SHP77 treated with DMSO at 0.1 percent for 48 hours (cell line): ENCODE results near the gene PAN3.

Source experiments
- DNase-seq: peaks from one replicate; lab custom pipeline; 2025; lab: John Stamatoyannopoulos, UW

The PAN3 gene

DNA sequence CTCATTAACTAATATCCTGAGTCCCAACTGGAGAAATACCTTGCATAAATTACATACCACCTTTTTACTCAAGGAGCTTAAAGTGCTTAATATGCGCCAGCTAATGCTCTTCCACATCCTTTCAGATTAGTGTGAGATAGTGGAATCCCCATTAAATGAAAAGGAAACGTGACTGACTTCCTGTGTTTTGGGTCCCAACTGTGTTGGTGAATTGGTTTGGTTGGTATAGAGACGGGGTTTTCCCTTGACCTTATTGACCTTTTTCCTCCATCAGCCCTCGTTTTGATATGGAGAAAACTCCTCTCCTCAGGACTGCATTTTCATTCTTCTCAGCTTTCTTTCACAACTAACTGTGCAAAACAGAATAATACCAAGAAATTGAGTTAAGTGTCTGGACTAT lies 163.5 kb downstream of the PAN3 start:
- DNase-seq = no peak

DNA sequence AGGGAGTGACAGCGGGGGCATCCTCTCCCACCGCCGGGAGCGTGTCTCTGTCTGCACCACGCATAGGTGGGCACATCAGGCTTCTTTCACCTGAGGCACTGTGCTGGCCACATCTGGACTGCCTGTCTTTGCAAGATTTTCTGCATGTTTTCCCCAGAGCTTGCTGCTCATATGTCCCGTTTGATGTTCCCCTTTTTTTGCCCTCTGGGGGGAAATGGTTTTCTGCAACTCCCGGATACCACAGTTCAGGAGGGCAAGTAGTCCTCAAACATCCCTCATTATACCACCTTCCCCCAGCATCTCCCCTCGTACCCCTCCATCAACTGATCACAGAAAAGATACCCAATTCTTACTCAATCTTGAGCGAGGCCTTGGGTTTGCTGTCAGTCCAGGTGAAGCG lies 168.0 kb downstream of the PAN3 start:
- no peak for DNase-seq

DNA sequence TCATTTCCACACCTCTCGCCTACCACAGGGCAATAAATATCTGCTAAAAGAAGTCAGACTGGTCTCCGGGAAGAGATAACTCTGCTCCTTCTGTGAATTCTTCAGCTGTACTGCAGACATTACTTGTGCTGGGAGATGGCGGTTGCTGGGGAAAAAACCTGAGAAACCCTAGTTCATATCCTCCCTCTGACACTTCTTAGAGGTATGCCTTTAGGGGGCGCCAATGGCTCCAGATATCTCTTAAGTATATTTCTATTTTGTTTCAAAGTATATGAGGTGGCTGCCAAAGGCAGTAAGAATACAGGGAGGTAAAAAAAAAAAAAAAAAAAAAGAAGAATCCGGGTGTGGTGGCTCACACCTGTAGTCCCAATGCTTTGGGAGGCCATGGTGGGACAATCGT lies 175.2 kb downstream of the PAN3 start:
- DNase-seq = no peak

DNA sequence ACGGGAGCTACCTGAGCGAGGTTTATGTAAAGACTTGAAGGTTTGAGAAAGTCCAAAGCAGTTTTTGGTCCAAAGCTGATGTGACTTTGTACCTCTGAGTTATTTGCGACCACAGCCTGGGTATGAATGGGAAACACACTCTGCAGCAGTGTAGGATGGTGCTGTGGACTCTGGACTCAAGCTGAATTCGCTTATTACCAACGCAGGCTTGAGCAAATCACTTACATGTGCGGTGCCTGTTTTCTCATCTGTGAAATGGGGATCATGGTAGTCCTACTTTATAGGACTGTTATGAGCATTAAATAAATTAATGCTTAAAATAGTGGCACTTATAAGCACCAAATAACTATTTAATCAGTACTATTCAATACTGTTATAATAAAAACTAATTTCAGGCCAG lies 176.5 kb downstream of the PAN3 start:
- no peak for DNase-seq

DNA sequence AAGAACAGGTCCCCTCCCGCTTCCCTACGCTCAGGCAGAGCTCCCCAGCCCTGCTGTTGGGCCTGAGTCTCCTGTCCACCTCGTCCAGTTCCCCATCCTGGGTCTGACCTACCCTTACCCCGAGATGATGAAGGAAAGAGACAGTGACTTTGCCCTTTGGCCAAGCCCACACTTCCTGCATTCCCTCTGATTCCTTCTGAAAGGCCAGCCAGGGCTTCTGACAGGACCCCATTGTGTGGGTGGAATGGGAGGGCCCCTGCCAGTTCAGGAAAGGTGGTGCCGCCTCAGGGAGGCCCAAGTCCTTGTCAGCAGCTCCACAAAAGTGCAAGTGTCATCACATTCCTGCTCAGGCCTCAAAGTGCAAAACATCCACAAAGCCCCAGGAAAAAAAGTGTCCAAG lies 177.8 kb downstream of the PAN3 start:
- no peak for DNase-seq

DNA sequence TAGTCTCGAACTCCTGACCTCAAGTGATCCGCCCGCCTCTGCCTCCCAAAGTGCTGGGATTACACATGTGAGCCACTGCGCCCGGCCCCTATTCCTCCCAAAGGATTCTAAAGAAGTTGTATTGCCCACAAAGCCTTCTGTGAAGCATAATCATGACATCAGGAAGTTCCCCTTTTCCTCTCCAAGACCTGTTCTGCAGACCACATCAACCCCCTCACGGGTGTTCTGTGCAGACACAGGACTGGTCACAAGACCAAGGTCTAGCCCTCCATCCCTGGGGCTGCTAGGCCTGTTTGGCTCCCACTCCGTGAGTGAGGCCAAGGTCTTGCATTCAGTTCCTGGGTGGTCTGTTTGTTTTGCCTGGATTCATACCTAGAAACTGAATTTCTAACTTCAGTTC lies 178.5 kb downstream of the PAN3 start:
- DNase-seq = no peak

DNA sequence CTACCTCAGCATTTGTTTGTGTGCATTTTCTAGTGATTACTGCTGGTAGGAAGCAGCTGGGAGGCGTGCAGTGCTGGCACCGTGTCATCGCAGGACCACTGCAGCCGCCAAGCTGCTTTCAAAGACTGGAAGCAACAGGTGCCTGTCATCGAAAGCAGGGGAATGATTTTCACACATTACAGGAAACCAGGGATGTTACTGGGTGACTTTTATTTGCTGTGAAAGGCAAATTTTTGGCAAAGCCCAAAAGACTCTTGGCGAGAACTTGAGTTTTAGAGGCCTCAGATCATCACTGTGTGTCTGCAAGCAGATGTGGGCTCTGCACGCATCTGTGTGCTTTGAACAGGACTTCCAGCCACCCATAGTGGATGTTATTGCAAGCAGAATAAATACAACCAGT lies 180.2 kb downstream of the PAN3 start:
- no peak for DNase-seq

DNA sequence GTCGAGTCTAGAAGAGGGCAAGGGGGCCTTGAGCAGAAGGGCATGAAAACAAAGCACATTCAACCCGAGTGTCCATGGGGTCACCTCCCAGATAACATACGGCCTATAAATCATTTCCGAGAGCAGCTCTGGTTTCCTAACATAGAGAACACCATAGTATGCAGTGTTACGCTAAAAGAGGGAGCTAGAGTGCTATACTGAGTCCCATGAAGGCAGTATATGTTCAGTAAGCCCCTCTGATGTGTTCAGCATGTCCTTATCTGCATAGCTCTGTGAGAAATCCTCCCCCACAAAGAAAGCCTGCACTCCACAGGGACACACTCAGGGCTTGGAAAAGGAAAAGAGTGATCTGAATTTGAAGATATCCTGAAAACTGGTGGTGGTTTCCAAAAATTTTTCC lies 181.2 kb downstream of the PAN3 start:
- DNase-seq = no peak

DNA sequence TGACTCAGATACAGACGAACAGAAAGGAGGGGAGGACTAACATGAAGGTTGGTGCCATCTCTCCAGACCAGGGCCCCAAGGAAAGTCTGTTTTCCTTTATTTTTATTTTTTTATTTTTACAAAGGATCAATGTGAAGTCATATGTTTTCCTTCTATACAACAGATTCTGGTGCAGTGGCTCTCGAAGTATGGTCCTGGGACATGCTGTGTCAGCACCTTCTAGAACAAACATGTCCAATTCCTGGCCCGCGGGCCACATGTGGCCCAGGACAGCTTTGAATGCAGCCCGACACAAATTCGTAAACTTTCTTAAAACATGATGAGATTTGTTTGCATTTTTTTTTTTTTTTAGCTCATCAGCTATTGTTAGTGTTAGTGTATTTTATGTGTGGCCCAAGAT lies 181.9 kb downstream of the PAN3 start:
- DNase-seq = no peak

DNA sequence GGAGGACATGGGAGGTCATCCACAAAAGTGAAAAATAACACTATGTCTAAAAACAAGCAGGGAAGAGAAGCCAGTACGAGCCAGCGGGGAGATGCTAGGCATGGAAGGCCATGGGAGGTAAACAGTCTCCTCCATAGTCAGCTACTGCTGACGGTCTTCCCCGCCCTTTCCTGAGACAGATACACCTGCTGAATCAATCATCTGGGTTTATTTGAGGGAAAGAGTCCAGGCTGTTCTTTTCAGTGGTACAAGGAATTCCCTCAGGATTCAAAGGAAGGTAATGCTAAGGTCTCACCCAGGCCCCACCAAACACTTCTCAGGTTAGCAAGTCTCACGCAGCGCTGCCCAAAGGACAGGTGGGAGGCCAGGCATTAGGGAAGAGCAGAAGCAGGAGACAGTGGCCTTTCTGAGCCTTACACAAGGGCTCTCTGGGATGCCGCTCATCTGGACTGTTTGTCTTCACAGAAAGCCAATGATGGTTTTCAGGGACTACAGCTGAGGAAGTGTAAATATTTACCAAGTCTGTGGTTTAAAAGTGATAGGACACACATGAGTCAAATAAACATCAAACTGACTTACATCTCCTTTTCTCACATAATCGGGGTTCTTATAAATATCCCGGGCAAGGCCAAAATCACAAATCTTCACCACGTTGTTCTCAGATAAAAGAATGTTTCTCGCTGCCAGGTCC lies 182.7 kb downstream of the PAN3 start:
- DNase-seq = no peak

DNA sequence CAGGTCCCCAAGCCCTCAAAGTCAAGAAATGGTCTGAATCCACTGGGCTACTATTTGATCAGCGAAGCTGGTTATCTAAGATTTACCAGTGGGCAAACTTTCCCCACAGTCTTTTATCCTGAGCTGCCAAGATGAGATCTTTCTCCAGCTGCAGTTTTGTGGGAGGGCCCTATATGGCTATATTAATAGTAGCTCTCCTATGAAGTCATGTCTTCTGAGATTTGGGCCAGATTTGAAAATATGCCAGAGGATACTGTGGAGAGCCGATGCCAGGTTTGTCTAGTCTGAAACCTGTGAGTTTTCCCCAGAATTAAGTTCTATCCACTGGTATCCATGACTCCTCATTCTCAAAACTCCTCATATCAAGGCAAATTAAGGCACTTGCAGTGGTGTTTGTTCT lies 183.4 kb downstream of the PAN3 start:
- DNase-seq = no peak

DNA sequence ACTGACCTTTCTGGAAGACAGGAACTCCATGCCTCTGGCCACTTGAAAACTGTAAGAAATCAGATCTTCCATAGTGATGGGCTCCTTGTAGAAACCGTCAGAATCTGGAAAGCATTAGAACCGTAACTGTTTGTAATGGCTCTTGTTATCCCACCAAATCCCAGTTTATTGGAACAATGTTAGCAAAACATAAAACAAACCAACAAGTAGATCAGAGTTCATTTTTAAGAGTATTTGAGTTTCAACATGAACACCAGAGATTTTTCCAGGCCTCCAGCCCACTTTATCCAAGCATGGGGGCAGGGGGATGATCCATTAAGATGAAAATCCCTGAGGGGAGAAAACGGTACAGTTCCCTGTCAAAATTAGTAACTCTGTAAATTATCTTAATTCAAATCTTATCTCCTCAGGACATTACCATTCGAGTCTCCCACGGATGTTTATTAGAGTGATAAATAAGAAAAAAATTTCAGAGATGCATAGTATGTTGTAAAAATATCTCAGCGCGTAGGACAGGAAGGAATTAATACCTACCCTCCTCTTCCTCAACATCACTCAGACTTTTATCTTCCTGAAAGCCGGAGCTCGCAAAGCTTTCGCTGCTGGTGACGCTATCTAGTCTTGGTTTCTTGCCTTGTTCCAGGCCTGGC lies 184.0 kb downstream of the PAN3 start:
- no peak for DNase-seq

DNA sequence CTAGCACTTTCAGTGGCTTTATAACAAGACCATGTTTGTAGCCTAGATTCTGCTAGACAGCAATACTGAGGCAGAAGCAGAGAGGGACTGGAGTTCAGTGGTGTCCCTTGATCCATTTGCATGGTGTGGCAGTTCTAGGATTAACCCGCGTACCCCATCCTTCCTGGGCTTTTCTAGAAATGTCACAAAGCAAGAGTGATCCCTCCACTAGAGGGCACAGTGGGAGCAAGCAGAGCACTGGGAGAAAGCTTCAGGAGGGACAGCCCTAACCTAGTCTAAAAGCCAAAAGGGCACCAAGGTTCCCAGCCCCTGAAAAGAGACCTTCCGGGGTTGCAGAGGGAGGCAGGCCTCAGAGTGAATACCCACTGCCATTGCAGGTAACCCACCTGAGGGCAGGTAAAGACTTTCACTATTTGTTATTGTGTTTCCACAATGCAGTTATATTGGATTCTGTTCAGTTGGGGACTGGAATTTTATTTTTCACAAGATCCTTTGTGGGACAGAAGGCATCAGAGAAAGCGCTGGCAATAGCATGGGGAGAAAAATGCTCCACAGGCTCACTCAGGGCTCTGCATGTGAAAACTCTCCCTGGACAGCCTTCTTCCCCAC lies 185.9 kb downstream of the PAN3 start:
- DNase-seq = peak; percentile 30

DNA sequence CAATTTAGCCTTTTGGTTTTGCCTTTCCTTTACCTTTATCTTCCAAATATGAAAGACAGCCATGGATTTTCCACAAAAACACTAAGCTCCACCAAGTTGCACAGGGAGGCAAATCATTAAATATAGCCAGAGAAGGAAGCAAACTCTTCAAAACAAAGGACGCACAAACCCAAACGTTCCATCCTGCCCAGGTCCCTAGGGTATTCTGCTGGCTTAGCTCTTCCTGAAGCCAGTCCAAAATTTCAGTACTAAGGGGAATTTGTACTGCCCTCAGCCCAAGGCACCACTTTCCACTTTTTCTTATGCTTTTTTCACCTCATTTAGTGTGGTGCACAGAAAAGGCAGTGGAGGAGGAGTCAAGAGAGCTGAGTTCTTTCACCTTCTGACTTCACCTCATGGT lies 186.7 kb downstream of the PAN3 start:
- DNase-seq = no peak

DNA sequence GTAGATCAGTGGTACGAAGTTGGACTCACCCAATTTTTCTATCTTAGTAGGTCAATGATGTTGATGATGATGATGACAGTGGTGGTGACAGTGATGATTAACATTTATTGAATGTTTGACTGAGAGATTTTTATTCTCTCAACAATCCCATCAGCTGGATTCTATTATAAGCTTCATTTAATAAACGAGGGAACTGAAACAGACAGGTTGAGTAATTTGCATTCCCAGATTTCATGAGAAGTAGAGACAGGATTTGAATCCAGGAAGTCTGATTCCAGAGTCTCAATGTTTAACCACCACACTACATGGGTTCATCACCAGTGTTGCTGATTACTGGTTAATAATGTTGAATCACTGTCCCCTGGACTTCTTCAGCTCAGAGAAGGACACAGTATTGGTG lies 187.7 kb downstream of the PAN3 start:
- no peak for DNase-seq

DNA sequence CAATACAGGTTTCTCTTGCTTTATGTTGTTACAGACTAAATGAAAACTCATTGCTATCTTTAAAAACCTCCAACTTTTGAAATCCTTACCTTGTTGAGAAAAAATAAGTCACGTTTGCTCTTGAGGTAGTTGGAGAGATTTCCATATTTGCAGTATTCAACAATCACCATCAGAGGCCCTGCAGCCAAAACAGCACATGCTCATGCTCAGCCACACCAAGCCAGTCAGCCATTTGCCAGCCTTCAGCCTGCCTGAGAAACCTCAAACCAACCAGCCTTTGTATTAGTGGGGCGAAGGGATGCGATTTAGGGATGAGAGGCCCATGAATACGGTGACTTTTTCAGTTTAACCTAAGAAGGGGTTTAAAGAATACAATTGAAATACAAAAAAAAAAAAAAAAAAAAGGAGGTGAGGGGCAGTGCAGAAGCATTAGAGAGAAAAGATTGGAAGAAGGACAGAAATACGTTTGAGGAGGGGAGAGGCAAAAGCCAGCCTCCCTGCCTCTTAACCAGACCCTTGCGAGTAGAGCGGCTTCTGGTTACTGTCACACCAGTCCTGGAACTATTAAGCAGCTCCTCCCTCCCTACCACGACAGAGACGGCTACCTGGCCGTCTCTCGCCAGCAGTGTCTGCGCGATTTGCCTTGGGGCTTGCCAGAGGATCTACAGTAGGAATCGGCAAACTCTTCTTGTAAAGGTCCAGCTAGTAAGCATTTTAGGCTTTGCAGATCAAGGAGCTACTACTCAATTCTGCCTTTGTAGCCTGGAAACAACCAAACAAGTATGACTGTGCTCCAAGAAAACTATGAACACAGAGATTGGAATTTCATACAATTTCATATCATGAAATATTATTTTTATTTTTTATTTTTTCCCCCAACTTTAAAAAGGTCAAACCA lies 189.3 kb downstream of the PAN3 start:
- DNase-seq = no peak

DNA sequence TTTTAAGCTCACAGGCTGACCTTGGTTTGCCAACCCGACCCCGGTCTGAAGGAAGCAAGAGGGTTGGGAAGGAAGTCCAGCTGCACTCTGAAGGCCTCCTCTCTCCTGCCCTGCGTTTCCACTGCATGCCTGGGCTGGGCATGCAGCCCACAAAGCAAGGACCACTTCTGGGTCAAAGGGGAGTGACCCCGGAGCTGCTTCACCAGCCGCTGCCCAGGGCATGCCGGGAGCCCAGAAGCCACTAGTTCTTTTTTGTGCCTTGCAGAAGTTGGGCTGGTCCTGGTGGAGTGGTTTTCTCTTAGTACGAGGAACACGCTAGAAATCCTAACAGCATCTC lies 189.9 kb downstream of the PAN3 start:
- DNase-seq = no peak

DNA sequence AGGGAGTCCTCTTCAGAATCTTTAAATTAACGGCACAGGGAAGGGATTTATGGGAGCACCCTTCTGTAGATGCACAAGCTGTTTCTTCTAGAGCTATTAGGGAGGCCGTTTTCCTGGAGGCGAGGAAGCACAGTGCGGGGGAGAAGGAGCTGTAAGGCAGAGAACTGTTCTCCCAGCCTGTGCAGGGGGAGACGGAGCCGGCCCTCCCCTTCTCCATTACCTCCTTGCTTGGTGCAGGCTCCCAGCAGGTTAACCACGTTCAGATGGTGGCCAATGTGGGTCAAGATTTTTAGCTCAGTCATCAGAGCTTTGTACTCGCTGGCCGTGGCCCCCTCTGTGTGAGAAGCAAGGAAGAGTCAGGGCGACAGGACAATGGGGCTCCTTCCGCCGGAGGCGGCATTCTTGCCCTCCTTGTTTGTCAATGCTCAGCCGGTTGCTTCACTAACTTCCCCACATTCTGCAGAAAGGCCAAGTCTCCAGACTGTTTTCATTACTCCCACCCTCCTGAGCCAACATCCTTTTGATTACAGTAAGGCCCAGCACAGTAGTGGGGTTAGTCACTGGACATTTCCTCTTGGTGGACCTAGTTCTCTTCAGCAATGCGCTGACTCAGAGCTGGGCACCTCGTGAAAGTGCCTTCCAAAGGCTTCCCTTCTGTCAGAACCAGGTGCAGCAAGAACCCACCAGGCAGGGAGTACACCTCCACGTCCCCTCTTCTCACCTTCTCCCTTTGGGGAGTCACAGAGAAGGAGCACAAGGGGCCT lies 191.2 kb downstream of the PAN3 start:
- DNase-seq = no peak

DNA sequence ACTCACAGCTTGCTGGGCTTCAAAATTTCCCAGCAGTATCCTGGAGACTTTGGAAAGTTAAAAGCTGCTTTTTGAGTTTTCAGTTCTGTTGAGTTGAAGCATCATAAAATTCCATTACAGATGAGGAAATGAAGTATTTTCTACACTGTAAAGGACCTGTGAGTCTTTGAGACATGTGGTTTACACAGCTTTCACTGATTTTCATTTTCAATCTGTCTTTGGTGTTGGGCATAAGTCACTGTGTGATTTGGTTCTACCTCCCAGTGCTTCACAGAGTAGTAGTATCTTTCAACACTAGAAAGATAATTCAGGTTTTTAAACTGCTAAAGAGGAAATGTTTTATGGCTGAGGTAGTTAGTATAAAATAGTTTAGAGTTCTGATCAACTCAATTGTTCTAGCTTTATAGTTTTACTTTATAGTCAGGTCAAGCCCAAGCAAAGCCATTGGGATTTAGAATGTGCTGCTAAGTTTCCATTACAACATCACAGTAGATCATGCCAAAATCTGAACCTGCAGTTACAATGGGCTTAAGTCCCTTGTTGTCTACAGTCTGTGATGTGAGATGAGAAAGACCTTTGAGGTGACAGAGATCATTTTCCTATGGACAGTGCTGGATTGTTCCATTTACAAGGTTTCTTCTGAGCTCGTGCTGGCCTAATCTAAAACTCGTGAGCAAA lies 195.0 kb downstream of the PAN3 start:
- DNase-seq = no peak

DNA sequence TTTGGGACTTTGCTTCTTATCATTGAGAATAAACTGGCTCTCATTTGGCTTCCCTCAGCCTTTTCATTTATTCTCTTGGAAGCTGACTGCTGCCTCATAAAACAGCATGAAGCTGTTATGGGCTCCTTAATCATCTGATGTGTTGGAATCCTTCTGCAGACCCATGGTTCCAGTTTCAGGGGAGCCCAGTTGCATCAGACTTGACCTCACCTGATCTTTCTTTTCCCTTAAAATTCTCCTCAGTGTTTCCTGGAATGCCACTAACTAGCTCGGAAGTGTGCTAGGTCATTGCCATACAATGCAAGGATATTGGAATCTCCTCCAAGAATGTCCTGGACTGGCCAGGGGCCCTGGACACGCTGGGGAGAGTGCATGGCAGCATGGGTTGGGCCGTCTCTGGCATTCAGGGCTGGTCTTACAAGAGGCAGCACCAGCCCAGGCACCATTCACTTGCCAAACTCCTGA lies 197.9 kb downstream of the PAN3 start:
- no peak for DNase-seq
